Activated T-helper 2 cell treated with anti-CD3 and anti-CD28 coated beads, Interferon-gamma antibody, Interleukin-2, Interleukin-4, amounts not matched to agents 10 μg/mL and 5 μg/mL and 100 μg/mL, durations not matched to agents 14 hours and 24 hours and 36 hours (primary cell): ENCODE results near the gene FPGS. TPM values are rescaled to one million over a fixed set of nuclear protein-coding genes. Genes with fewer than 3 reads are reported as not detected.
"Not testable (repeated sequence)": the region's sequence is repeated elsewhere in the genome, so short reads cannot be mapped to it uniquely, and the experiment has no call there.

Experiments
- DNase-seq: peaks from one replicate; pipeline ENCODE4 v3.0.0; 2021; ENCODE audit warnings: low spot score
- H3K27ac Mint-ChIP-seq: one replicate; pipeline ENCODE4 v1.8.0; 2021; ENCODE audit warnings: mixed read lengths
- H3K27me3 Mint-ChIP-seq: one replicate; pipeline ENCODE4 v1.8.0; 2021; ENCODE audit warnings: low read depth, mixed read lengths
- H3K36me3 Mint-ChIP-seq: one replicate; pipeline ENCODE4 v1.8.0; 2021; ENCODE audit warnings: low read depth, mixed read lengths
- H3K4me1 Mint-ChIP-seq: one replicate; pipeline ENCODE4 v1.8.0; 2021; ENCODE audit warnings: low read depth, mixed read lengths
- H3K4me3 Mint-ChIP-seq: one replicate; pipeline ENCODE4 v1.8.0; 2021; ENCODE audit warnings: low read depth, mild to moderate bottlenecking, moderate library complexity, mixed read lengths
- H3K9me3 Mint-ChIP-seq: one replicate; pipeline ENCODE4 v1.8.0; 2021; ENCODE audit warnings: mixed read lengths
- intact Hi-C: fragments of 100-400 bp; cut with micrococcal nuclease; formaldehyde crosslinking; loops from one replicate; pipeline ENCODE4 v1.15.1; 2023
- total RNA-seq: library from RNA; stranded (reverse); gene quantifications from 2 replicates; pipeline ENCODE4 v1.2.3, GENCODE V29; 2022

Gene FPGS, protein sequence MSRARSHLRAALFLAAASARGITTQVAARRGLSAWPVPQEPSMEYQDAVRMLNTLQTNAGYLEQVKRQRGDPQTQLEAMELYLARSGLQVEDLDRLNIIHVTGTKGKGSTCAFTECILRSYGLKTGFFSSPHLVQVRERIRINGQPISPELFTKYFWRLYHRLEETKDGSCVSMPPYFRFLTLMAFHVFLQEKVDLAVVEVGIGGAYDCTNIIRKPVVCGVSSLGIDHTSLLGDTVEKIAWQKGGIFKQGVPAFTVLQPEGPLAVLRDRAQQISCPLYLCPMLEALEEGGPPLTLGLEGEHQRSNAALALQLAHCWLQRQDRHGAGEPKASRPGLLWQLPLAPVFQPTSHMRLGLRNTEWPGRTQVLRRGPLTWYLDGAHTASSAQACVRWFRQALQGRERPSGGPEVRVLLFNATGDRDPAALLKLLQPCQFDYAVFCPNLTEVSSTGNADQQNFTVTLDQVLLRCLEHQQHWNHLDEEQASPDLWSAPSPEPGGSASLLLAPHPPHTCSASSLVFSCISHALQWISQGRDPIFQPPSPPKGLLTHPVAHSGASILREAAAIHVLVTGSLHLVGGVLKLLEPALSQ
- total RNA-seq = 116 and 137 TPM in 2 replicates

DNA sequence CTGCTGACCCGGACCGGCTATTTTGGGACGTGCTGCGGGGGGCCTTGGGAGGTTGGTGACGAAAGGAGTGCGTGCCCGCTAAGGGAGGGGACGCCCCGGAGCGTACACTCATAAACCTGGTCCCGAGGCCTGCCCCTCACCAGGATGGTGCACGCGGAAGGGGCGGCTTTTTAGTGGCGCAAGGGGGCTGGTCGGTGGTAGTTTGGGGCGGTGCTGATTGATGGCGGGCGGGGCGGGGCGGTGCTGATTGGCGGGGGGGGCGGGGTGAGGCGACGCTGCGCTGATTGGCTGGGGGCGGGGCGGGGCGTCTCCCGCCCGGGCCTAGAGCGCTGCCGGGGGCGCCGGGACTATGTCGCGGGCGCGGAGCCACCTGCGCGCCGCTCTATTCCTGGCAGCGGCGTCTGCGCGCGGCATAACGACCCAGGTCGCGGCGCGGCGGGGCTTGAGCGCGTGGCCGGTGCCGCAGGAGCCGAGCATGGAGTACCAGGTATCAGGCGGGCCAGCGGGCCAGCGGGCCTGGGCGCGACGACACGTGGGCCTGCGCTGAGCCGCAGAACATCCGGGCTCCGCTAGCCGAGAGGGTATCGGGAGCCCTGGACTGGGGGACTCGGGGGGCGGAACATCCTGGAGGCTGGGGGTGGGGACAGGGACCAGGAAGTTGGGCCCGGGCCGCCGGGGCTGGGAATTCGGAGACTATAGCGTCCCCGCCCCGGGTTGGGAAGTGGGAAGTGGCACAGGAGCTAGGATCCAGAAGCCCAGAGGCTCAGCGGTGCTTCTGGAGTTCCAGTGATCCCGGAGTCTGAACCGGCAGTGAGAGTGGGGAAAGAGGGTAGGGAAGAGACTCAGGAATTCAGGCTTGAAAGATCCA, at the start of gene FPGS:
FPGS (plus strand) TSS at position 307 of the 868 bp plus-strand sequence; CDS start at position 350, 43 bp downstream.
- Mint-ChIP-seq H3K9me3 (no peaks in the 10 kb centered on the region), H3K27me3 (no peaks in the 10 kb centered on the region), H3K36me3 (peaks cover 39% of the 10 kb centered on the region), H3K4me1 (peaks cover 24% of the 10 kb centered on the region), H3K4me3 (peak within 1 kb of the TSS; percentile 96), H3K27ac (peak within 1 kb of the TSS; percentile 96)
- DNase-seq = peak; percentile 78
- intact Hi-C loops = loop anchor here (1.0 to 2.0 kb wide), 3 partner anchors 20 to 118 kb away; no protein-coding TSS in a partner anchor

DNA sequence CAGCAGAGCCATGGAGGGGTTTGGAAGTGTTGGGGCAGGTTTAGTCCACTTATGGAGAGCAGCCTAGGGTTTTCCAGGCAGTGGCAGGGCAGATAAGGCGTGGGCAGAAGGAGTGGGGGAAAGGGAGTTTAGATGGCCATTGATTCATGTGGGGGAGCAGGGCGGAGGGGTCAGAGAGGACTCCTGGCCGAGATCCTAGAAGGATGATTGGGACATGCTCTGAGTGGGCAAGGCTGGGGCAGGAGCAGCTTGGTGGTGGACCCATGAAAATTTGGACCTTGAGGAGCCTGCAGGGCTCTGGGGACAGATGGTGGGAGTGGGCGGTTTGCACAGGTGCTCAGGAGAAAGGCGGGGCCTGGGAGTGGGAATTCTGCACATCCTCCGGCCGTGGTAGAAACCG, 49.5 kb upstream of the FPGS start:
- Mint-ChIP-seq H3K9me3 (no peaks in the 10 kb centered on the region), H3K27ac (no peak overlapping the region), H3K36me3 (peaks cover 29% of the 10 kb centered on the region), H3K27me3 (no peaks in the 10 kb centered on the region), H3K4me1 (no peaks in the 10 kb centered on the region), H3K4me3 (no peak overlapping the region)
- no peak for DNase-seq
- intact Hi-C loops = no loop called here

DNA sequence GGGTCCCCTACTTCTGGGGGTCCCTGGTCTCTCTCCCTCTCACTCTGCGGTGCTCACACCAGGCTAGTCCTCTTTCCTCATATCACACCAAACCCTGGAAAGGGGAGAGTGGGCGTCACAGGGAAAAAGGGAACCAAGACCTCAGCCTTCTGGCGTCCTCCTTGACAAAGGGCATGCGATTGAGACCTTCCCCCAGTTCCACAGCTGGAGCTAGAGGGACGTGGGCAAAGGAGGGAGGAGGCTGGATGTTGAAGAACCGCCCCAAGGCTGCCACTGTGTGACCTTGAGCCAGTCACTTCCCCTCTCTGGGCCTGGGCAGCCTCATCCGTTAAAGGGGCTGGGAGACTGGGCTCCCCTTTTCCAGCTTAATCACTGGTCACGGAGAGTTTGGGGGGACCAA, 49.1 kb upstream of the FPGS start:
- H3K36me3 Mint-ChIP-seq = peaks cover 27% of the 10 kb centered on the region
- H3K27ac Mint-ChIP-seq = no peak overlapping the region
- H3K27me3 Mint-ChIP-seq = no peaks in the 10 kb centered on the region
- H3K4me1 Mint-ChIP-seq = peaks cover 1% of the 10 kb centered on the region
- no peaks in the 10 kb centered on the region for H3K9me3 Mint-ChIP-seq
- no peak overlapping the region for H3K4me3 Mint-ChIP-seq
- intact Hi-C loops = no loop called here
- no peak for DNase-seq

DNA sequence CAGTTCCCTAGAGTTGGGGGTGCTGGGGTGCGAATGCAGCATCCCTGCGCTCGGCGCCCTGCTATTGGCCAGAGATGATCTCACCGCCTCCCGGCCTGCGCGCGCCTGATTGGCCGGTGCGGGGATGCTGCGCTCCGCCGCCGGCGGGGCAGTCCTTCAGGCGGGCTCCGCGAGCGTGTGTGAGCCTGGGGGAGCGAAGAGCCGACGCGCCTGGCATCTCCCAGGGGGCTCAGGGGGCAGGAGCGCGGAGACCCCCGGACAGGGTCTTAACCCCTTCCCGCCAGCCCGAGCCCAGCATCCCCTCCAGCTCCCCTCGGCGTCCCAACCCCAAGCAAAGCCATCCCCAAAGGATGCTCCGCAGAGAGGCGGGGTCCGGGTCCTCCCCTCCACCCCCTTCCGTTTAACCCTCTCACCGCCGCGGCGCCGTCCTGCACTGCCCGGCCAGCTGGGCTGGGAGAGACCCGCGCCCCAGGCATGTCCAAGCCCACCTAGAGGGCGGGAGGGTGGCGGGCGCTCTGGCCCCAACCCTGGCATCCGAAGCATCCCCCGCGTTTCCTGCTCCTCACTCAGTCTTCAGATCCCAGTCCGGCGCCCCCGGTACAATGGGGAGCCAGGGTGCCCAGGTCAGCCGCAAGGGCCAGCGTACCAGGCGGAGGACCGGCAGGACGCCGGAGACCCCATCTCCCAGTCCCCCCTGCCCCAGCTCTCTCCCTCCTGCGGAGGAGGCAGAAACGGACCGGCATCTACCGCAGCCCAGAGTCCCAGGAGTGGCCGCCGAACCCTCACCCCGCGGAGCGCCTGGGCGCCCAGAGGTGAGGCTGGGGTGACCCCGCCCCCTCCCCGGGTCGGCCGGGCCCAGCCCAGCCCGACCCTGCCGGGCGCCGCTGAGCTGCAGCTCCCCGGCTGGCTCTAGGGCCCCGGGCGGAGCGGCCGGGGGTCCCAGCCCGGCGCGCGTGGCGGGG, 48.3 kb upstream of the FPGS start:
- no peak for DNase-seq
- Mint-ChIP-seq H3K4me3 (no peak overlapping the region), H3K4me1 (peaks cover 4% of the 10 kb centered on the region), H3K36me3 (peaks cover 25% of the 10 kb centered on the region), H3K27ac (no peak overlapping the region), H3K27me3 (no peaks in the 10 kb centered on the region), H3K9me3 (no peaks in the 10 kb centered on the region)
- intact Hi-C loops = no loop called here

DNA sequence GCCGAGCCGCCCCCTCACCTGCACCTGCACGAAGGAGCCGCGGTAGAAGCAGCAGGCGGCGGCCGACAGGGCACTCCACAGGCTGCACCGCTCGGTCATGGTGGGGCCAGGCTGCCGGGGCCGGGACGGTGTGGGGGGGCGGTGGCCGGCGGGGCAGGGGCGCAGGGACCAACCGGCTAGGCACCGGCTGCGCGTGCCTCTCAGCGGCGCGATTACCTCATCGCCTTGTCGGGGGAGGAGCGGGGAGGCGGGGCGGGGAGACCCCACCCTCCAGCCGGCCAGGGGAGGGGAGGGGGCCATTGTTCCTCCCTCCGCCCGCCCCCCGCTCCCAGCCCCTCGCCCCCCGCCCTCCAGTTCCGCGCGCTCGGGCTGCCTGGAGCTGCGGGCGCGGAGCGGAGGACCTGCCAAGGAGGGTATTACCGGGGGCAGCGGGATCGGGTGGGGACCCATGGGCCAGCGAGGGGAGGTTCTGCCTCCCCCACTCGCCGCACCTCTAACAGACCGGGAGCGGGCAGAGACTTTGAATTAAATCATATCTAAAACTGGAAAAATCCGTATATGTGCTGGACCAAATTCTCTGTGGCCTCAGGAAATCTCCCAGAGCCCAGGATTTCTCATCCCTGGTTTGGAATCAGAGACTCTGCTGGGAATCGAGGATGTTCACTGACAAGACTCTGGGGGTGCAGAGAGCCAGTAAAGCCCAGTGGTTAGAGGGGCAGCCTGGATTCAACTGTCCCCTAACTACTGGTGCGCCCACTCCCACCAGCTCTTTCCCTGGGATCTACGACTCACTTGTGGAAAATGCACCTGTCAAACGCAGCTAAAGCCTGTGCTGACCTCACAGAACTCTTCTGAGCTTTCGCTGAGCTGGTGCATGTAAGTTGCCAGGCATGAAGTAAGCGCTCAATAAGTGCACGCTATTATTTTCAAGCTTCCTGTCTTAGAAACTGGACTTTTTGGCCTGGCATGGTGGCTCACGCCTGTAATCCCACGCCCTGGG, 47.3 kb upstream of the FPGS start:
- no peak for DNase-seq
- intact Hi-C loops = no loop called here
- no peaks in the 10 kb centered on the region for H3K9me3 Mint-ChIP-seq
- H3K4me3 Mint-ChIP-seq = no peak overlapping the region
- no peaks in the 10 kb centered on the region for H3K27me3 Mint-ChIP-seq
- H3K4me1 Mint-ChIP-seq = peaks cover 4% of the 10 kb centered on the region
- H3K27ac Mint-ChIP-seq = no peak overlapping the region
- peaks cover 22% of the 10 kb centered on the region for H3K36me3 Mint-ChIP-seq

DNA sequence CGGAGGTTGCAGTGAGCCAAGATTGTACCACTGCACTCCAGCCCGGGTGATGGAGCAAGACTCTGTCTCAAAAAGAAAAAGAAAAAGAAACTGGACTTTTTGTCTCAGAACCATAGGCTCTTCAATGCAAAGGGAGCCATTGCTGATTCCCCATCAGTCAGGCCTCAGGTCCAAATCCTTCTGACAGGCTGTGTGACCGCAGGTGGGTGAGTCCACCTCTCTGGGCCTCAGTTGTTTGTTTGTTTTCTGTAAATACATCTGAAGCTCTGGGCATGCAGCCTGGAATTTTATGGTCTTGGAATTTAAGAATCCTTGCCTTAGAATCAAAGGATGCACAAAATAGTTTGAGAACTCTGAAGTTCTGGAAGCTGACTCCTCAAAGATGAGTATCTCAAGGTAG, 46.4 kb upstream of the FPGS start:
- no peaks in the 10 kb centered on the region for H3K9me3 Mint-ChIP-seq
- no peak overlapping the region for H3K4me3 Mint-ChIP-seq
- H3K36me3 Mint-ChIP-seq = peaks cover 18% of the 10 kb centered on the region
- intact Hi-C loops = no loop called here
- H3K27ac Mint-ChIP-seq = no peak overlapping the region
- H3K4me1 Mint-ChIP-seq = peaks cover 4% of the 10 kb centered on the region
- H3K27me3 Mint-ChIP-seq = no peaks in the 10 kb centered on the region
- no peak for DNase-seq

DNA sequence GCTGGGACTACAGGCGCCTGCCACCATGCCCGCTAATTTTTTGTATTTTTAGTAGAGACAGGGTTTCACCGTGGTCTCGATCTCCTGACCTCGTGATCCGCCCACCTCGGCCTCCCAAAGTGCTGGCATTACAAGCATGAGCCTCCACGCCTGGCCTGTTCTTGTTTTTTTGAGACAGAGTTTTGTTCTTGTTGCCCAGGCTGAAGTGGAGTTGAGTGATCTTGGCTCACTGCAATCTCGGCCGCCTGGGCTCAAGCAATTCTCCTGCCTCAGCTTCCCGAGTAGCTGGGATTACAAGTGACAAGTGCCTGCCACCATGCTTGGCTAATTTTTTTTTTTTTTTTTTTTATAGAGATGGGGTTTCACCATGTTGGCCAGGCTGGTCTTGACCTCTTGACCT, 45.9 kb upstream of the FPGS start:
- H3K36me3 Mint-ChIP-seq = peaks cover 13% of the 10 kb centered on the region
- DNase-seq, intact Hi-C loops, H3K4me1 Mint-ChIP-seq, H3K4me3 Mint-ChIP-seq, H3K27me3 Mint-ChIP-seq, H3K9me3 Mint-ChIP-seq, H3K27ac Mint-ChIP-seq: not testable (repeated sequence)

DNA sequence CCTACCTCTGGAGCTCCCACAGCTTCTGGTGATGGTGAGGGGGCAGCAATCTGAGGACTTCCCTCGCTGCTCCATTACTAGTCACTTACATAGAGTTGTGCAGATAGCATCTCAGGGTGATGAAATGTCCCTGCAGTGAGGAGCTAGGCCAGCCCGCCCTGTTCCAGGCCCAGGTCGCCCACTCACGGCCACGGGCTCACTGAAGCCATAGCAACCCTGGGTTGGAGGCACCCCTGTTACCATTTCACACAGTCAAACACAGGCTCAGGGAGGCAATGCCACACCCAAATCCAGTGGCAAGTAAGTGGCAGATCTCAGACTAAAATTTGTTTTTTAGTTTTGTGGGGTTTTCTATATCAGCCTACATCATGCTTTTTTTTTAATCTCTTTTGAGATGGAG, 43.8 kb upstream of the FPGS start:
- no peaks in the 10 kb centered on the region for H3K27me3 Mint-ChIP-seq
- H3K4me3 Mint-ChIP-seq = no peak overlapping the region
- DNase-seq = no peak
- peak overlapping the region; percentile 25 for H3K27ac Mint-ChIP-seq
- intact Hi-C loops = no loop called here
- H3K36me3 Mint-ChIP-seq = peaks cover 24% of the 10 kb centered on the region
- H3K4me1 Mint-ChIP-seq = peaks cover 4% of the 10 kb centered on the region
- no peaks in the 10 kb centered on the region for H3K9me3 Mint-ChIP-seq

DNA sequence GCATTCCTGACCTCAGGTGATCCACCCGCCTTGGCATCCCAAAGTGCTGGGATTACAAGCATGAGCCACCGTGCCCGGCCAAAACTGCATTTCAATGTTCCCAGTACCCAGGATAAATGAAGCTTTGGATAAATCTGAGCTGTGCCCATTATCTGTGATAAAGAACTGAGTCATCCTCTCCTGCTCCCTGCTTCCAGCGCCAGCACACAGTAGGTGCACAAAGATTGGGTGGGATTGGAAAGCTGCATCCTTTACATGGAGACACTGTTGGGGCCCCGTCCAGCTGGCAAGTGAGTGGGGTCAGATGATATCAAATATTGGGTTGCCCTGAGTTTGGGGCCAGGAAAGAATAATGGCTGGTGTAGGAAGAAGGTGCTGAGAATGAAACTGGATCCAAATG, 41.6 kb upstream of the FPGS start:
- Mint-ChIP-seq H3K9me3 (no peaks in the 10 kb centered on the region), H3K36me3 (peaks cover 45% of the 10 kb centered on the region), H3K4me3 (no peak overlapping the region), H3K27me3 (no peaks in the 10 kb centered on the region), H3K27ac (no peak overlapping the region), H3K4me1 (peaks cover 19% of the 10 kb centered on the region)
- DNase-seq = no peak
- intact Hi-C loops = no loop called here

DNA sequence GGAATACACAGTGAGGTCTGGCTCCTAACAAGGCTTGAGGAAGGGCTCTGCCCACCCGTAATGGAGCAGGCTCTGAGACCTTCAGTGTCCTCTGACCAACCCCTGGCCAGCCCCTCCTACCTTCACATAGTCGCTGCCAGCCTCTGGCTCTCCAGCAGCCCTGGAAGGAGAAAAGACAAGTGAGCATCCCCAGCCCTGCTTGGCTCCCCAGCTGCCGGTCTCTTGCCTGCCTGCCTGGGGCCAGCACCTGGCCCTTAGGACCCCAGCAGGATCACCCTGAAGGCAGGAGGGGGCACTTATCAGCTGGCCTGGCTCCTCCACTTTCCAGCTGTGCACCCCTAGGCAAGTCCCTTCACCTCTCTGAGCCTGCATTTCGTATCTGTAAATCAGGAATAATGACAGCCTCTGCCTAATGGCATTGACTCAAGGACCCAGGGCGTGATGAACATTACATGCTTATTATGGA, 41.2 kb upstream of the FPGS start:
- no peak overlapping the region for H3K27ac Mint-ChIP-seq
- no peak overlapping the region for H3K4me3 Mint-ChIP-seq
- no peak for DNase-seq
- H3K27me3 Mint-ChIP-seq = no peaks in the 10 kb centered on the region
- H3K4me1 Mint-ChIP-seq = peaks cover 24% of the 10 kb centered on the region
- H3K36me3 Mint-ChIP-seq = peaks cover 50% of the 10 kb centered on the region
- no peaks in the 10 kb centered on the region for H3K9me3 Mint-ChIP-seq
- intact Hi-C loops = no loop called here

DNA sequence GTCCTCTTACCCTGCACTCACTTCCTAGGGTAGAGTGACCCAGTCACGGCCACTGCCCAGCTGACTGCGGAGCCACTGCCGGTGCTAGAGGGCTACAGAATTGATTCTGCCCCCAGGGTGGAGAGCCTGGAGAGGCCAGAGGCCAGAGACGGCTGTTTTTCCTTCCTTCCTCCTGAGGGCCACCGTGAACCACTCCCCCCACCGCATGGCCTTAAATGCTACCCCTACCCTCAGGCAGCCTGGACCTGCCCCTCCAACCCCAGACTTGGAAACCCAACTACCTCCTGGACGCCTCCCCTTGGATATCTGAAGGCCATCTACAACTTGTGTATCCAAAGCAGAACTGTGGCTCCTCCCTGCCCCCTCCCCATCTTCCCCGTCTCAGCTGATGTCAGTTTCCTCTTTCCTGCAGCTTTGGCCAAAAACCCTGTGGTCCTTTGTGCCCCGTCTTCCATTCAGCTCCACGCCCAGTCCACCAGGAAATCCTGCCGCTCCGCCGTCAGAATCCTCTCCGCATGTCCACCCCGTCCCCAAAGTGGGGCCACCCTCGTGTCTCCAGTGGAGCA, 40.5 kb upstream of the FPGS start:
- H3K27ac Mint-ChIP-seq = no peak overlapping the region
- no peak overlapping the region for H3K4me3 Mint-ChIP-seq
- intact Hi-C loops = no loop called here
- H3K27me3 Mint-ChIP-seq = no peaks in the 10 kb centered on the region
- peaks cover 28% of the 10 kb centered on the region for H3K4me1 Mint-ChIP-seq
- no peak for DNase-seq
- H3K36me3 Mint-ChIP-seq = peaks cover 57% of the 10 kb centered on the region
- H3K9me3 Mint-ChIP-seq = no peaks in the 10 kb centered on the region
